ENCODE data around the gene NUTF2.

GRCh38 chr16:67862623-67863583, 16.2 kb downstream of the NUTF2 start:
- no peak for TF ChIP-seq EZH2phosphoT487 (IDR thresholded peaks at IDR 0.05; ENCODE audit: borderline replicate concordance, low read length)
- TF ChIP-seq CTCF (IDR thresholded peaks at IDR 0.05; ENCODE audit: low read depth, low read length, poor library complexity, severe bottlenecking): no peak
